NCI-H226 (cell line): ENCODE measurements around the gene SESTD1.
"Not testable (repeated sequence)": the region's sequence is repeated elsewhere in the genome, so short reads cannot be mapped to it uniquely, and the experiment has no call there.

ENCODE experiments used
- DNase-seq: peaks from one replicate; pipeline ENCODE4 v3.0.0-alpha.2; 2015

The SESTD1 gene

GRCh38 chr2:179237209-179237946 lies 27.3 kb downstream of the SESTD1 start:
- no peak for DNase-seq

GRCh38 chr2:179235463-179236108 lies 29.0 kb downstream of the SESTD1 start:
- DNase-seq, result no peak

GRCh38 chr2:179234658-179235240 lies 29.9 kb downstream of the SESTD1 start:
- DNase-seq, result no peak

GRCh38 chr2:179233626-179234430 lies 30.8 kb downstream of the SESTD1 start:
- no peak for DNase-seq

GRCh38 chr2:179233083-179233490 lies 31.5 kb downstream of the SESTD1 start:
- no peak for DNase-seq

DNA sequence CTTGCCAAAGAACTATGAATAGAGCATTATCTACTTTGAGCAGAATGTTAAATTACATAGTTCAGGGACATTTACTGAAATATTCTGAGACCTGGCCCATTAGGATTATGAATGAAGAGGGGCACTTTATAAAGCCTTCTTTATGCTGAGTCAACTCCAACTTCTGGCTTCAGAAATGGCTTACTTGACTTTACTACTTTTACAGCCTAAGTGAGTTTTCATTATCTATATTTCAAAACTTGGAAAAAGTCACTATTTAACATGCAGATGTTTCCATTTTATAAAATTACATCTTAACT lies 37.7 kb downstream of the SESTD1 start:
- no peak for DNase-seq

GRCh38 chr2:179226203-179226960 lies 38.2 kb downstream of the SESTD1 start:
- DNase-seq, result no peak

GRCh38 chr2:179224361-179224760 lies 40.3 kb downstream of the SESTD1 start:
- no peak for DNase-seq

DNA sequence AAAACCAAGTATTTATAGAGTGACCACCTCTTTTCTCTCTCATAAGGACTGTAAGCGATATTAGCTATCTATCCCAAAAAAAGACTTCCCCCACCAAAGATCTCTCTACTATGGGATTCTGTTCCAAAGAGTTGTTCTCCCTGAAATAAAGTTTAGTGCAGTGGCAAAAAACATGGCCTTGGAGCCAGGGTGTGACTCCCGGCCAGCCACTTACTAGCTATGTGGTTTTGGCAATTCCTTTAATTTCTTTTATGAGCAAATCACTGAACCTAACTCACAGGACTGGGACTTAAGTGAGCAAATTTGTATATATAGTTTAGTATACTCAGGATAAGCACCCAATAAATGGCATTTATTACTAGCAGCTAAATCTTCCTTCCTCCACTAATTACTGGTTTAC lies 42.6 kb downstream of the SESTD1 start:
- no peak for DNase-seq

- peak; percentile 54 for DNase-seq
Measured at GRCh38 chr2:179218848-179219594, 45.6 kb downstream of the SESTD1 start.

DNA sequence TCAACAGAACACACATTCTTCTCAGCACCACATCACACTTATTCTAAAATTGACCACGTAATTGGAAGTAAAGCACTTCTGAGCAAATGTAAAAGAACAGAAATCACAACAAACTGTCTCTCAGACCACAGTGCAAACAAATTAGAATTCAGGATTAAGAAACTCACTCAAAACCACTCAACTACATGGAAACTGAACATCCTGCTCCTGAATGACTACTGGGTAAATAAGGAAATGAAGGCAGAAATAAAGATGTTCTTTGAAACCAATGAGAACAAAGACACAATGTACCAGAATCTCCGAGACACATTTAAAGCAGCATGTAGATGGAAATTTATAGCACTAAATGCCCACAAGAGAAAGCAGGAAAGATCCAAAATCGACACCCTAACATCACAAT lies 50.0 kb downstream of the SESTD1 start:
- not testable (repeated sequence) for DNase-seq

- no peak for DNase-seq
Measured at GRCh38 chr2:179211355-179211754, 53.3 kb downstream of the SESTD1 start.

- not testable (repeated sequence) for DNase-seq
Measured at GRCh38 chr2:179208277-179208676, 56.4 kb downstream of the SESTD1 start.

- DNase-seq, result no peak
Measured at GRCh38 chr2:179207047-179207446, 57.6 kb downstream of the SESTD1 start.

DNA sequence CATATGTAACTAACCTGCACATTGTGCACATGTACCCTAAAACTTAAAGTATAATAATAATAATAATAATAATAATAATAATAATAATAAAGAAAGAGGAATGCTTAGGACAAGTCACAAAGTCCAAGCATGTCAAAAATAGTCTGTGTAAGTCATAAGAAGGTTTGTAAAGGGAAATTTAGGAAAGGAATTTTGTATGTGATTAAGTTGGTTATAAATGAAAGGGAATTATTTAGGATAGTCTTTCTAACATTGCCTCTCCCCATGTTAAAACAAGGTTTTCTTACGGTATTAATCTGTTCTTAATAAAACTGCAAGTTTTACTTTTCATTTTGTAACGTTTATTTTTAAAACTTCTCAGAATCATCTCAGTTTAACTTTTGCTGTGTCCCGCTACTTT lies 62.8 kb downstream of the SESTD1 start:
- DNase-seq, result no peak

GRCh38 chr2:179195926-179196590 lies 68.6 kb downstream of the SESTD1 start:
- not testable (repeated sequence) for DNase-seq

GRCh38 chr2:179195141-179195540 lies 69.5 kb downstream of the SESTD1 start:
- DNase-seq, result no peak

DNA sequence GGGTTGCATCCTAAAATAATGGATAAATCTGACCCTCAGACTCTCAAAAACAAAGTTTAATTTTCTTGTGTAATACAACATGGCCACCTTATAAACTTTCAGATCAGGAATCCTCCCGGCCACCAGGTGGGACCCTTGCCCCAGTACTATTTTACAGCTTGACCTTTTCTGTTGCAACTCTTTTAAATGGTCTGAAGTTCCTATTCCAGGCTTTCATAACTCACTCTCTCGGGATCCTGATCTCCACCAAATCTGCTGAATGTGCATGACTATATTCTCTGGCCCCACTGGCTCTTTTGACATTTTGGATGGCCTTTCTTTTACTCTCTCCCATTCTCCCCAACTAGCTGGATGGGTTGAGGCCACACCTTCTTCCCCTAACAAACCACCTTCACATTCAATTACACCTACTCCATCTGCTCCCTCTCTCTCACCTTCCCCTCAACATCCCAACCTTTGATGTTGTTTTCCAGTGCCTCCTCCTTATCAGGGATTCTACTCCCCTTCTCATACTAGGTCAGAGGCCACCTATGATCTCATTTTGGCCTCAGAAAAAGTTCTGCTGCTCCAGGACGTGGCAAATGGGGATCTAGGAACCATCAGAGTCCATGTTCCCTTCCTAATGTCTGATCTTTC lies 70.8 kb downstream of the SESTD1 start:
- DNase-seq, result no peak

DNA sequence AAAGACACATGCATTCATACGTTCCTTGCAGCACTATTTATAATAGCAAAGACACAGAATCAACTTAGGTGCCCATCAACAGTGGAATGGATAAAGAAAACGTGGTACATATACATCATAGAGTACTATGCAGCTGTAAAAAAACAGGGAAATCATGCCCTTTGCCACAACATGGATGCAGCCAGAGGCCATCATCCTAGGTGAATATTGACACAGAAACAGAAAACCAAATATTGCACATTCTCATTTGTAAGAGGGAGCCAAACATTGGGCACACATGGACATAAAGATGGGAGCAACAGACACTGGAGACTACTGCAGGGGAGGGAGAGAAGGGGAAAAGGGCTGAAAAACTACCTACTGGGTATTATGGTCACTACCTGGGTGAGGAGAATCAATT lies 73.5 kb downstream of the SESTD1 start:
- DNase-seq, result no peak

GRCh38 chr2:179186126-179186525 lies 78.5 kb downstream of the SESTD1 start:
- DNase-seq, result peak; percentile 89

DNA sequence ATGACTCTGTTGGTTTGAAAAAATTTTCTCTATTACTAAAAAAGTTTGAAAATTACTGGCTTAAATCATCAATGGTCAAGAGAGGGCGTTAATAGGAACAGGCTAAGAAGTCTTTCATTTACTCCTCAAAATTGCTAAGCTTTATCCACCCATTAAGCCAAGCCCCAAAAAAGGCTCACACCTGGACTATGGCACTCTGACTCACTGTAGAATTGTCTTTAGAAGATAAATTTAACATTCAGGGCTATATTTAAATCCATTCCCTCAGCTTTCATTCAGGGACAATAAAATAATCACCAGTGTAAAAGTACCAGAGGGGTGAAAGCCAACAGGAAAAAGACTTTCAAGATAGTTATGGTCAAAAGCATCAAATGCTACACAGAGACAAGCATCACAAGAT lies 80.0 kb downstream of the SESTD1 start:
- no peak for DNase-seq
